GM12878 (cell line): Measurements from ENCODE around the gene PLEKHN1. TPM values are rescaled to one million over a fixed set of nuclear protein-coding genes. Genes with fewer than 3 reads are reported as not detected.

Experiments
- ATAC-seq: fragments of 200-7000 bp; cut with Tn5 transposase; 3 replicates; pipeline ENCODE4 v1.9.1; 2020; ENCODE audit warnings: mild to moderate bottlenecking, moderate library complexity
- BruUV-seq: library from RNA; stranded (reverse); fragments of 400-500 nt; replicated peaks from 2 replicates; lab custom pipeline; 2021; lab: Mats Ljungman, UMichigan
- CTCF ChIA-PET: fragments of 300-600 bp; sonication (Branson Sonifier 250); formaldehyde crosslinking; extraction: SDS; loops from one replicate; lab custom pipeline; 2021; ENCODE audit warnings: inconsistent platforms; lab: Yijun Ruan, JAX
- POLR2A ChIA-PET: fragments of 350-600 bp; formaldehyde crosslinking; extraction: SDS; loops from one replicate; lab custom pipeline; 2021; ENCODE audit warnings: inconsistent platforms; lab: Charles Lee
- RAD21 ChIA-PET: fragments of 300-600 bp; sonication (Branson Sonifier 250); formaldehyde crosslinking; loops from one replicate; lab custom pipeline; 2023; ENCODE audit warnings: antibody characterized with exemption; ENCODE audit not compliant: unreplicated experiment; lab: Charles Lee
- SMC1A ChIA-PET: fragments of 300-600 bp; sonication (Branson Sonifier 250); formaldehyde crosslinking; loops from one replicate; lab custom pipeline; 2023; ENCODE audit not compliant: unreplicated experiment, uncharacterized antibody; lab: Charles Lee
- DNase-seq: peaks from one replicate; pipeline ENCODE4 v3.0.0-alpha.2; 2011; ENCODE audit warnings: low read depth, low spot score
- FAIRE-seq: peaks from 3 replicates; lab custom pipeline; 2011; peaks lifted over from hg19 to GRCh38; lab: Jason Lieb, UNC
- H2AFZ ChIP-seq: 2 replicates; pipeline ENCODE4 v1.6.0; 2011; ENCODE audit warnings: low read depth, low read length, control low read depth; ENCODE audit not compliant: control insufficient read depth
- H3K27ac ChIP-seq: 2 replicates; pipeline ENCODE4 v1.5.1; 2011; ENCODE audit warnings: control low read depth; ENCODE audit not compliant: control insufficient read depth, insufficient read depth
- H3K27me3 ChIP-seq, 2 experiments: replicated peaks in 1 of 2; 2 replicates each; pipeline versions ENCODE4 v1.6.0 to v1.6.1; 2011; ENCODE audit warnings: low read length in 1 of 2; ENCODE audit not compliant: control insufficient read depth in 2 of 2, insufficient read depth in 2 of 2
- H3K36me3 ChIP-seq, 2 experiments: 2 replicates each; pipeline ENCODE4 v1.5.1; 2011; ENCODE audit warnings: low read length in 1 of 2; ENCODE audit not compliant: control insufficient read depth in 2 of 2, insufficient read depth in 2 of 2
- H3K4me1 ChIP-seq: 2 replicates; pipeline ENCODE4 v1.6.1; 2011; ENCODE audit warnings: mild to moderate bottlenecking, low read length, moderate library complexity, mixed read lengths; ENCODE audit not compliant: control insufficient read depth, insufficient read depth
- H3K4me2 ChIP-seq: 2 replicates; pipeline ENCODE4 v1.6.0; 2011; ENCODE audit warnings: control low read depth; ENCODE audit not compliant: control insufficient read depth, insufficient read depth
- H3K4me3 ChIP-seq: fragments of 200-600 bp; sonication (generic); 2 replicates; pipeline ENCODE4 v1.5.1; 2016
- H3K79me2 ChIP-seq: 2 replicates; pipeline ENCODE4 v1.6.0; 2011; ENCODE audit warnings: low read length; ENCODE audit not compliant: control insufficient read depth, insufficient read depth
- H3K9ac ChIP-seq: 2 replicates; pipeline ENCODE4 v1.8.0; 2011; ENCODE audit warnings: low read length, control low read depth, mixed read lengths; ENCODE audit not compliant: control insufficient read depth, insufficient read depth
- H3K9me3 ChIP-seq: replicated peaks from 3 replicates; pipeline ENCODE4 v1.5.1; 2011; ENCODE audit warnings: mild to moderate bottlenecking, low read length; ENCODE audit not compliant: control insufficient read depth, insufficient read depth
- H4K20me1 ChIP-seq: 2 replicates; pipeline ENCODE4 v1.6.0; 2011; ENCODE audit not compliant: control insufficient read depth, insufficient read depth
- CEBPB ChIP-seq, 2 experiments: fragments of 150-350 bp in 1 of 2; IDR thresholded peaks; 2 replicates each; pipeline ENCODE4 v1.6.1; 2012 to 2014; ENCODE audit warnings: low read depth in 2 of 2, low read length in 2 of 2, borderline replicate concordance in 1 of 2, inconsistent platforms in 1 of 2
- DPF2 ChIP-seq: fragments of 450-650 bp; IDR thresholded peaks from 2 replicates; pipeline ENCODE4 v1.6.1; 2017; ENCODE audit warnings: mild to moderate bottlenecking
- IKZF2 ChIP-seq, 2 experiments: fragments of 450-650 bp; IDR thresholded peaks; 2 replicates each; pipeline ENCODE4 v1.6.1; 2017; ENCODE audit warnings: mild to moderate bottlenecking in 2 of 2, moderate library complexity in 2 of 2
- IRF4 ChIP-seq: IDR thresholded peaks from 2 replicates; pipeline ENCODE4 v1.6.1; 2011; ENCODE audit warnings: low read depth, low read length
- MEF2A ChIP-seq: IDR thresholded peaks from 2 replicates; pipeline ENCODE4 v1.6.1; 2011; ENCODE audit warnings: low read depth, mild to moderate bottlenecking, low read length, moderate library complexity; ENCODE audit not compliant: insufficient read depth
- NFYA ChIP-seq: IDR thresholded peaks from 2 replicates; pipeline ENCODE4 v1.6.1; 2011; ENCODE audit warnings: low read depth, mild to moderate bottlenecking, low read length, improper control_type of control experiment, borderline replicate concordance
- POU2F2 ChIP-seq: IDR thresholded peaks from 3 replicates; pipeline ENCODE4 v1.6.1; 2011; ENCODE audit warnings: low read depth, mild to moderate bottlenecking, low read length, borderline replicate concordance
- REST ChIP-seq: IDR thresholded peaks from 2 replicates; pipeline ENCODE4 v1.6.1; 2012; ENCODE audit warnings: mild to moderate bottlenecking, low read depth, low read length
- RUNX3 ChIP-seq: IDR thresholded peaks from 2 replicates; pipeline ENCODE4 v1.6.1; 2012; ENCODE audit warnings: low read length, inconsistent platforms
- SIX5 ChIP-seq: IDR thresholded peaks from 2 replicates; pipeline ENCODE4 v1.6.1; 2011; ENCODE audit warnings: mild to moderate bottlenecking, low read depth, low read length, moderate library complexity; ENCODE audit not compliant: severe bottlenecking
- SMC3 ChIP-seq: IDR thresholded peaks from 2 replicates; pipeline ENCODE4 v1.6.1; 2011; ENCODE audit warnings: low read length, improper control_type of control experiment, borderline replicate concordance
- SREBF2 ChIP-seq: IDR thresholded peaks from 2 replicates; pipeline ENCODE4 v1.6.1; 2012; ENCODE audit warnings: mild to moderate bottlenecking, low read length
- YY1 ChIP-seq: IDR thresholded peaks from 2 replicates; pipeline ENCODE4 v1.6.1; 2011; ENCODE audit warnings: low read depth, mild to moderate bottlenecking, low read length
- ZNF24 ChIP-seq: fragments of 450-650 bp; IDR thresholded peaks from 2 replicates; pipeline ENCODE4 v1.6.1; 2017; ENCODE audit warnings: antibody characterized with exemption, mild to moderate bottlenecking
- WGBS: methylation state at CpG from one replicate; pipeline ENCODE4 v1.1.6; 2016; ENCODE audit warnings: low lambda C conversion rate; ENCODE audit not compliant: insufficient replicate concordance, insufficient coverage; ENCODE audit errors: missing lambda C conversion rate; 5-methylcytosine and 5-hydroxymethylcytosine counted together
- in situ Hi-C: fragments of 300-500 bp; cut with MboI; formaldehyde crosslinking; loops from 9 replicates; pipeline ENCODE4 v1.14.3; 2018; ENCODE audit warnings: mixed read lengths
- intact Hi-C: fragments of 100-400 bp; cut with micrococcal nuclease; formaldehyde crosslinking; loops from one replicate; pipeline ENCODE4 v1.14.2; 2022; ENCODE audit not compliant: unreplicated experiment
- polyA plus RNA-seq, 11 experiments: library from polyadenylated mRNA; depleted of rRNA in 4 of 11; unstranded in 6 of 11; stranded (reverse) in 5 of 11; fragments of >200 nt; fragmentation: Nextera tagmentation in 4 of 11; fragmentation: Illumina TruSeq in 1 of 11; extraction: Ambion mirVana in 4 of 11; extraction: Trizol in 1 of 11; gene quantifications; 1 replicate in 1 of 11; 2 replicates in 10 of 11; pipeline versions ENCODE4 v1.2.1 to v1.2.3, GENCODE V29; 2011 to 2016; ENCODE audit warnings: inconsistent platforms in 2 of 11, missing spikeins in 2 of 11, low read depth in 1 of 11
- total RNA-seq, 4 experiments: library from RNA; depleted of rRNA in 3 of 4; stranded (reverse); fragments of >200 nt in 3 of 4; fragmentation: Illumina TruSeq in 1 of 4; extraction: Trizol in 1 of 4; gene quantifications; 2 replicates each; pipeline versions ENCODE4 v1.2.1 to v1.2.3, GENCODE V29; 2013 to 2021
- TF ChIP-seq, protein P1 (sequence below): fragments of 450-650 bp; IDR thresholded peaks from 2 replicates; pipeline ENCODE4 v1.6.1; 2016; ENCODE audit warnings: mild to moderate bottlenecking, moderate library complexity, borderline replicate concordance

PLEKHN1 gene
- total and polyA plus RNA-seq, 10 of the 15 experiments (the other 5 are each of a cell fraction or from before 2014, with no cell fraction given) = 0.04 to 0.26 (median 0.18) TPM; not detected in 6

GRCh38 chr1:1013105-1013921, 47.0 kb downstream of the PLEKHN1 start, which contains the start of gene ISG15:
ISG15 (plus strand) TSS chr1:1013497; CDS start chr1:1013574, 77 bp downstream.
- Histone ChIP-seq H2AFZ (peak within 1 kb of the TSS; percentile 73), H3K36me3 (no peaks in the 10 kb centered on the region), H3K9me3 (peaks cover 2% of the 10 kb centered on the region; the same call in 1 of the 3 replicates), H3K4me3 (peak within 1 kb of the TSS; percentile 90), H3K79me2 (peaks cover 22% of the 10 kb centered on the region), H4K20me1 (no peaks in the 10 kb centered on the region), H3K9ac (peak within 1 kb of the TSS; percentile 91), H3K27ac (peak within 1 kb of the TSS; percentile 92), H3K4me1 (peaks cover 12% of the 10 kb centered on the region), H3K4me2 (peak within 1 kb of the TSS; percentile 62), H3K27me3 (no peaks in the 10 kb centered on the region)
- in situ Hi-C loops = no loop called here
- ChIA-PET CTCF (interaction anchor here (0.8 to 7.4 kb wide), 12 partner anchors 10 to 237 kb away, joined by 3 to 68 read pairs (median 4); partner anchors contain the start of gene PLEKHN1), RAD21 (interaction anchor here (0.5 to 3.2 kb wide), 11 partner anchors 11 to 1221 kb away, joined by 3 to 24 read pairs (median 4); partner anchors contain the start of gene PERM1), SMC1A (interaction anchor here (0.7 to 2.8 kb wide), 9 partner anchors 12 to 50 kb away, joined by 3 to 13 read pairs (median 4); partner anchors contain the start of gene HES4), POLR2A (interaction anchor here (0.5 to 4.0 kb wide), 16 partner anchors 10 to 260 kb away, joined by 3 to 22 read pairs (median 5); partner anchors contain the start of genes PERM1, PLEKHN1 and UBE2J2)
- DNase-seq (peak; percentile 79), FAIRE-seq (peak; percentile 74), ATAC-seq (peak; percentile 91)
- 3% methylated on average over 30 of the region's 30 CpGs for WGBS
- intact Hi-C loops = no loop called here
- no TSS peak for BruUV-seq
- TF ChIP-seq SREBF2 = no peak
- TF ChIP-seq IKZF2 (IDR thresholded peaks at IDR 0.05) = peak; percentile 92 to 93; a peak in 3 of 4 replicates
- no peak for TF ChIP-seq REST
- no peak for TF ChIP-seq CEBPB (IDR thresholded peaks at IDR 0.05; ENCODE audit: borderline replicate concordance in 1 of 2, low read depth in 2 of 2, low read length in 2 of 2)
- peak; percentile 44; the same call in 1 of the 2 replicates for TF ChIP-seq RUNX3
- TF ChIP-seq NFYA = no peak
- TF ChIP-seq SMC3 = no peak
- no peak for TF ChIP-seq SIX5
- peak; percentile 71 for TF ChIP-seq DPF2
- TF ChIP-seq POU2F2 = peak; percentile 74; the same call in 1 of the 3 replicates
- TF ChIP-seq MEF2A = peak; percentile 76
- no peak for TF ChIP-seq YY1
- TF ChIP-seq, protein P1, sequence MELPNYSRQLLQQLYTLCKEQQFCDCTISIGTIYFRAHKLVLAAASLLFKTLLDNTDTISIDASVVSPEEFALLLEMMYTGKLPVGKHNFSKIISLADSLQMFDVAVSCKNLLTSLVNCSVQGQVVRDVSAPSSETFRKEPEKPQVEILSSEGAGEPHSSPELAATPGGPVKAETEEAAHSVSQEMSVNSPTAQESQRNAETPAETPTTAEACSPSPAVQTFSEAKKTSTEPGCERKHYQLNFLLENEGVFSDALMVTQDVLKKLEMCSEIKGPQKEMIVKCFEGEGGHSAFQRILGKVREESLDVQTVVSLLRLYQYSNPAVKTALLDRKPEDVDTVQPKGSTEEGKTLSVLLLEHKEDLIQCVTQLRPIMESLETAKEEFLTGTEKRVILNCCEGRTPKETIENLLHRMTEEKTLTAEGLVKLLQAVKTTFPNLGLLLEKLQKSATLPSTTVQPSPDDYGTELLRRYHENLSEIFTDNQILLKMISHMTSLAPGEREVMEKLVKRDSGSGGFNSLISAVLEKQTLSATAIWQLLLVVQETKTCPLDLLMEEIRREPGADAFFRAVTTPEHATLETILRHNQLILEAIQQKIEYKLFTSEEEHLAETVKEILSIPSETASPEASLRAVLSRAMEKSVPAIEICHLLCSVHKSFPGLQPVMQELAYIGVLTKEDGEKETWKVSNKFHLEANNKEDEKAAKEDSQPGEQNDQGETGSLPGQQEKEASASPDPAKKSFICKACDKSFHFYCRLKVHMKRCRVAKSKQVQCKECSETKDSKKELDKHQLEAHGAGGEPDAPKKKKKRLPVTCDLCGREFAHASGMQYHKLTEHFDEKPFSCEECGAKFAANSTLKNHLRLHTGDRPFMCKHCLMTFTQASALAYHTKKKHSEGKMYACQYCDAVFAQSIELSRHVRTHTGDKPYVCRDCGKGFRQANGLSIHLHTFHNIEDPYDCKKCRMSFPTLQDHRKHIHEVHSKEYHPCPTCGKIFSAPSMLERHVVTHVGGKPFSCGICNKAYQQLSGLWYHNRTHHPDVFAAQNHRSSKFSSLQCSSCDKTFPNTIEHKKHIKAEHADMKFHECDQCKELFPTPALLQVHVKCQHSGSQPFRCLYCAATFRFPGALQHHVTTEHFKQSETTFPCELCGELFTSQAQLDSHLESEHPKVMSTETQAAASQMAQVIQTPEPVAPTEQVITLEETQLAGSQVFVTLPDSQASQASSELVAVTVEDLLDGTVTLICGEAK = no peak; the same call in 1 of the 2 replicates
- no peak for TF ChIP-seq ZNF24
- TF ChIP-seq IRF4 = peak; percentile 14; the same call in 1 of the 2 replicates
